A549 (cell line): ENCODE measurements around the gene ZNF492.

Experiments
- CEBPB ChIP-seq, 2 experiments: fragments of >200 bp in 1 of 2; sonication (Bioruptor Twin) in 1 of 2; formaldehyde crosslinking in 1 of 2; IDR thresholded peaks; 2 replicates each; pipeline ENCODE4 v1.6.1; 2012 to 2016
- CHD2 ChIP-seq: fragments of 150-350 bp; IDR thresholded peaks from 2 replicates; pipeline ENCODE4 v1.6.1; 2014; ENCODE audit warnings: low read length; ENCODE audit not compliant: partially characterized antibody
- CTCF ChIP-seq: fragments of >200 bp; sonication (Bioruptor Twin); formaldehyde crosslinking; IDR thresholded peaks from 3 replicates; pipeline ENCODE4 v1.5.1; 2016
- EP300 ChIP-seq, 2 experiments: fragments of >200 bp; sonication (Bioruptor Twin); formaldehyde crosslinking; IDR thresholded peaks; 2 replicates in 1 of 2; 3 replicates in 1 of 2; pipeline ENCODE4 v1.6.1; 2016 to 2017
- GATA3 ChIP-seq: IDR thresholded peaks from 2 replicates; pipeline ENCODE4 v1.6.1; 2012; ENCODE audit warnings: borderline replicate concordance
- KDM5A ChIP-seq: fragments of 200-600 bp; sonication (generic); IDR thresholded peaks from 2 replicates; pipeline ENCODE4 v1.6.1; 2016; ENCODE audit warnings: antibody characterized with exemption, mild to moderate bottlenecking
- MYC ChIP-seq: IDR thresholded peaks from 2 replicates; pipeline ENCODE4 v1.6.1; 2012; ENCODE audit warnings: mild to moderate bottlenecking, inconsistent platforms, low read length, improper control_type of control experiment, borderline replicate concordance
- POLR2A ChIP-seq: IDR thresholded peaks from 2 replicates; pipeline ENCODE4 v1.6.1; 2012; ENCODE audit warnings: mild to moderate bottlenecking, low read length
- SMC3 ChIP-seq: fragments of >200 bp; sonication (Bioruptor Twin); formaldehyde crosslinking; IDR thresholded peaks from 3 replicates; pipeline ENCODE4 v1.6.1; 2018; ENCODE audit warnings: inconsistent platforms
- TP53 ChIP-seq: fragments of 250-450 bp; sonication (Bioruptor Pico); IDR thresholded peaks from 2 replicates; pipeline ENCODE4 v1.5.0; 2021; ENCODE audit warnings: mild to moderate bottlenecking, moderate library complexity
- TF ChIP-seq, protein P1 (sequence below): fragments of 200-600 bp; sonication (generic); IDR thresholded peaks from 2 replicates; pipeline ENCODE4 v1.6.1; 2016; ENCODE audit warnings: antibody characterized with exemption, mild to moderate bottlenecking, moderate library complexity

GRCh38 chr19:22601906-22602630, 32.1 kb upstream of the ZNF492 start:
- TF ChIP-seq CTCF = no peak
- TF ChIP-seq TP53 (CRISPR knock-in tag) = no peak
- TF ChIP-seq MYC = no peak
- no peak for TF ChIP-seq KDM5A
- TF ChIP-seq GATA3 = no peak
- no peak for TF ChIP-seq SMC3
- no peak for TF ChIP-seq POLR2A
- TF ChIP-seq CHD2 = no peak
- no peak for TF ChIP-seq EP300 (IDR thresholded peaks at IDR 0.05)
- no peak for TF ChIP-seq CEBPB (IDR thresholded peaks at IDR 0.05)
- TF ChIP-seq, protein P1, sequence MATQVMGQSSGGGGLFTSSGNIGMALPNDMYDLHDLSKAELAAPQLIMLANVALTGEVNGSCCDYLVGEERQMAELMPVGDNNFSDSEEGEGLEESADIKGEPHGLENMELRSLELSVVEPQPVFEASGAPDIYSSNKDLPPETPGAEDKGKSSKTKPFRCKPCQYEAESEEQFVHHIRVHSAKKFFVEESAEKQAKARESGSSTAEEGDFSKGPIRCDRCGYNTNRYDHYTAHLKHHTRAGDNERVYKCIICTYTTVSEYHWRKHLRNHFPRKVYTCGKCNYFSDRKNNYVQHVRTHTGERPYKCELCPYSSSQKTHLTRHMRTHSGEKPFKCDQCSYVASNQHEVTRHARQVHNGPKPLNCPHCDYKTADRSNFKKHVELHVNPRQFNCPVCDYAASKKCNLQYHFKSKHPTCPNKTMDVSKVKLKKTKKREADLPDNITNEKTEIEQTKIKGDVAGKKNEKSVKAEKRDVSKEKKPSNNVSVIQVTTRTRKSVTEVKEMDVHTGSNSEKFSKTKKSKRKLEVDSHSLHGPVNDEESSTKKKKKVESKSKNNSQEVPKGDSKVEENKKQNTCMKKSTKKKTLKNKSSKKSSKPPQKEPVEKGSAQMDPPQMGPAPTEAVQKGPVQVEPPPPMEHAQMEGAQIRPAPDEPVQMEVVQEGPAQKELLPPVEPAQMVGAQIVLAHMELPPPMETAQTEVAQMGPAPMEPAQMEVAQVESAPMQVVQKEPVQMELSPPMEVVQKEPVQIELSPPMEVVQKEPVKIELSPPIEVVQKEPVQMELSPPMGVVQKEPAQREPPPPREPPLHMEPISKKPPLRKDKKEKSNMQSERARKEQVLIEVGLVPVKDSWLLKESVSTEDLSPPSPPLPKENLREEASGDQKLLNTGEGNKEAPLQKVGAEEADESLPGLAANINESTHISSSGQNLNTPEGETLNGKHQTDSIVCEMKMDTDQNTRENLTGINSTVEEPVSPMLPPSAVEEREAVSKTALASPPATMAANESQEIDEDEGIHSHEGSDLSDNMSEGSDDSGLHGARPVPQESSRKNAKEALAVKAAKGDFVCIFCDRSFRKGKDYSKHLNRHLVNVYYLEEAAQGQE = no peak
